IMR-90 (cell line): ENCODE data around the gene WDR46. TPM values are rescaled to one million over a fixed set of nuclear protein-coding genes. Genes with fewer than 3 reads are reported as not detected.

Experiments used
- ELK1 ChIP-seq: fragments of 150-350 bp; IDR thresholded peaks from 2 replicates; pipeline ENCODE4 v1.6.1; 2016; ENCODE audit warnings: low read depth, mild to moderate bottlenecking, low read length, moderate library complexity, borderline replicate concordance
- FOS ChIP-seq: fragments of 150-350 bp; IDR thresholded peaks from 2 replicates; pipeline ENCODE4 v1.6.1; 2016; ENCODE audit warnings: low read depth, low read length
- MXI1 ChIP-seq: IDR thresholded peaks from 2 replicates; pipeline ENCODE4 v1.6.1; 2012; ENCODE audit warnings: low read depth, mild to moderate bottlenecking, low read length, moderate library complexity, borderline replicate concordance
- RFX5 ChIP-seq: IDR thresholded peaks from 2 replicates; pipeline ENCODE4 v1.8.0; 2012; ENCODE audit warnings: low read depth, mild to moderate bottlenecking, low read length, moderate library complexity
- polyA plus RNA-seq, 3 experiments: library from polyadenylated mRNA; depleted of rRNA; stranded (reverse); fragments of >200 nt; gene quantifications; 2 replicates each; pipeline ENCODE4 v1.2.3, GENCODE V29; 2012; ENCODE audit warnings: low replicate concordance in 1 of 3
- total RNA-seq: library from RNA; depleted of rRNA; stranded (reverse); fragments of >200 nt; gene quantifications from 2 replicates; pipeline ENCODE4 v1.2.3, GENCODE V29; 2012

The WDR46 gene
- total and polyA plus RNA-seq, 2 of the 4 experiments (the other 2 are of a cell fraction): 73.8 to 81.6 TPM

GRCh38 chr6:33315793-33316602 lies 27.0 kb upstream of the WDR46 start (continued):
- no peak for TF ChIP-seq MXI1
- TF ChIP-seq ELK1: no peak
- no peak for TF ChIP-seq RFX5
- no peak for TF ChIP-seq FOS
